GM23248 (cell line): ENCODE results near the gene AASS. TPM values are rescaled to one million over a fixed set of nuclear protein-coding genes. Genes with fewer than 3 reads are reported as not detected.

Experiments
- DNase-seq: peaks from one replicate; pipeline ENCODE4 v3.0.0-alpha.2; 2015
- H2AFZ ChIP-seq: fragments of 200-600 bp; sonication (generic); 2 replicates; pipeline ENCODE4 v1.6.1; 2016; ENCODE audit warnings: antibody characterized with exemption
- H3F3A ChIP-seq: fragments of 200-600 bp; sonication (generic); 2 replicates; pipeline ENCODE4 v1.6.1; 2016; ENCODE audit warnings: mild to moderate bottlenecking, antibody characterized with exemption, mixed run types; ENCODE audit not compliant: insufficient read depth
- H3K27ac ChIP-seq: fragments of 200-600 bp; sonication (generic); 2 replicates; pipeline ENCODE4 v1.5.1; 2016; ENCODE audit warnings: mild to moderate bottlenecking
- H3K27me3 ChIP-seq: fragments of 200-600 bp; sonication (generic); replicated peaks from 2 replicates; pipeline ENCODE4 v1.6.1; 2016; ENCODE audit warnings: mild to moderate bottlenecking; ENCODE audit not compliant: insufficient read depth
- H3K36me3 ChIP-seq: fragments of 200-600 bp; sonication (generic); 2 replicates; pipeline ENCODE4 v1.6.1; 2016; ENCODE audit warnings: low read depth, mild to moderate bottlenecking
- H3K4me1 ChIP-seq: fragments of 200-600 bp; sonication (generic); 2 replicates; pipeline ENCODE4 v1.6.1; 2016; ENCODE audit warnings: mild to moderate bottlenecking; ENCODE audit not compliant: insufficient read depth
- H3K4me2 ChIP-seq: fragments of 200-600 bp; sonication (generic); one replicate; pipeline ENCODE4 v1.6.1; 2016; ENCODE audit warnings: mild to moderate bottlenecking; ENCODE audit not compliant: unreplicated experiment
- H3K4me3 ChIP-seq: fragments of 200-600 bp; sonication (generic); 2 replicates; pipeline ENCODE4 v1.5.1; 2016; ENCODE audit warnings: mild to moderate bottlenecking
- H3K79me2 ChIP-seq: fragments of 200-600 bp; sonication (generic); 2 replicates; pipeline ENCODE4 v1.6.1; 2016; ENCODE audit warnings: mild to moderate bottlenecking; ENCODE audit not compliant: insufficient read depth
- H3K9ac ChIP-seq: fragments of 200-600 bp; sonication (generic); 2 replicates; pipeline ENCODE4 v1.6.1; 2016; ENCODE audit warnings: mild to moderate bottlenecking
- H3K9me2 ChIP-seq: fragments of 200-600 bp; sonication (generic); 2 replicates; pipeline ENCODE4 v1.6.1; 2016; ENCODE audit warnings: mixed run types, mild to moderate bottlenecking, moderate library complexity; ENCODE audit not compliant: insufficient read depth
- H3K9me3 ChIP-seq: fragments of 200-600 bp; sonication (generic); one replicate; pipeline ENCODE4 v1.6.1; 2017; ENCODE audit warnings: low read depth
- H4K20me1 ChIP-seq: fragments of 200-600 bp; sonication (generic); 2 replicates; pipeline ENCODE4 v1.6.0; 2016; ENCODE audit not compliant: insufficient read depth
- EZH2 ChIP-seq: fragments of 200-600 bp; sonication (generic); IDR thresholded peaks from 2 replicates; pipeline ENCODE4 v1.6.1; 2018; ENCODE audit warnings: antibody characterized with exemption, mild to moderate bottlenecking; ENCODE audit not compliant: insufficient read depth, poor library complexity, severe bottlenecking
- EZH2phosphoT487 ChIP-seq: fragments of 200-600 bp; sonication (generic); IDR thresholded peaks from 2 replicates; pipeline ENCODE4 v1.6.1; 2018; ENCODE audit warnings: antibody characterized with exemption, moderate library complexity, mild to moderate bottlenecking, low read depth; ENCODE audit not compliant: insufficient read depth
- WGBS, 2 experiments: methylation state at CpG; one replicate each; pipeline ENCODE4 v1.1.6; 2015 to 2017; ENCODE audit warnings: low lambda C conversion rate in 2 of 2, low coverage in 1 of 2; ENCODE audit errors: missing lambda C conversion rate in 2 of 2; 5-methylcytosine and 5-hydroxymethylcytosine counted together
- in situ Hi-C: fragments of 300-500 bp; cut with MboI; formaldehyde crosslinking; loops from 2 replicates; pipeline ENCODE4 v1.15.0; 2020
- polyA plus RNA-seq: library from polyadenylated mRNA; unstranded; fragments of >200 nt; fragmentation: Nextera tagmentation; extraction: Ambion mirVana; gene quantifications from 2 replicates; pipeline ENCODE4 v1.2.1, GENCODE V29; 2016
- total RNA-seq: library from RNA; depleted of rRNA; stranded (reverse); fragments of >200 nt; shearing (Covaris generic); gene quantifications from 2 replicates; pipeline ENCODE4 v1.2.3, GENCODE V29; 2014

Gene AASS
- total and polyA plus RNA-seq, 2 experiments from 2014 or later, result 5.8 to 6.3 TPM

DNA sequence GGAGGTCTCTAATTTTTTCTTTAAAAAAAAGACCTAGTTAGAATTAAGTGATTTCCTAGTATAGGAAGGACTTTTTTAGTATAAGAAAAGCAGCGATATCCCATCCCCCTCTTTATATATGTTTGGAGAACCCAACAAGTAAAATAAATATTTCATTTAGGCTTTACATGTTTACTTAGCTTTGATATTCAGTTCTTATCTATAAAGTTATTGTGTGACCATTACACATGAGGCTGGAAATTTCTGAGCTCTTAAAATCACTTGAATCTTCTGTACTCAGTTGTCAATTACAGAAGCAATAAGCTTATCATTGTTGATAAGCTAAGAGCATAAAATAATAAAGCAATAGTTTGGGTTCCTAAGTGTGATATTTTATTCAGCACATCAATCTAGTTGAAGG, 89.7 kb downstream of the AASS start:
- Histone ChIP-seq H3K27ac (no peak overlapping the region), H3K36me3 (no peaks in the 10 kb centered on the region), H3F3A (no peaks in the 10 kb centered on the region), H3K9ac (no peak overlapping the region), H3K4me2 (no peak overlapping the region), H3K4me1 (no peaks in the 10 kb centered on the region), H3K9me2 (no peaks in the 10 kb centered on the region), H3K9me3 (no peaks in the 10 kb centered on the region), H3K27me3 (no peaks in the 10 kb centered on the region), H3K4me3 (no peak overlapping the region), H4K20me1 (no peaks in the 10 kb centered on the region), H3K79me2 (no peaks in the 10 kb centered on the region), H2AFZ (no peak overlapping the region)
- no peak for TF ChIP-seq EZH2
- TF ChIP-seq EZH2phosphoT487, result no peak
- DNase-seq, result no peak
- in situ Hi-C loops, result no loop called here
- 49 to 50% methylated on average over 1 of the region's 1 CpG for WGBS, 2 experiments

DNA sequence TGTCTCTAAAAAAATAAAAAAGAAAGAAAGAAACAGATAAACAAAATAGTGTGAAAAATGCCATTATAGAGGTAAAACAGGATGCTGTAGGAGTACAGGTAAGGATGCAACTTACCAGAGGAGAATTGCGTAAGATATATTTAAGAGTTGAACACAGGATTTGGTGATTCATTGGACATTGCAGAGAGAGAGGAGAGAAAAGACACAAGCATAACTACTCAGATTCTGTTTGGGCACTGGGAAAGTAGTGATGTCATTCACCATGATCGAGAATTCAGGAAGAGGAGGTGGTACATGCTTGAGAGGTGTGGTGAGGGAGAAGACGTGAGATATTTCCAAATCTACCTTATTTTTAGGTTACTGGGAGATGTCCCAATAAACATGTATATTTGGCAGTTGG, 97.6 kb downstream of the AASS start:
- Histone ChIP-seq H3K79me2 (no peaks in the 10 kb centered on the region), H2AFZ (no peak overlapping the region), H3K9me3 (no peaks in the 10 kb centered on the region)

GRCh38 chr7:122040147-122040546, 103.9 kb downstream of the AASS start:
- Histone ChIP-seq H3K27ac (no peak overlapping the region), H4K20me1 (no peaks in the 10 kb centered on the region), H2AFZ (no peak overlapping the region), H3K36me3 (no peaks in the 10 kb centered on the region), H3K9me3 (no peaks in the 10 kb centered on the region), H3K9me2 (no peaks in the 10 kb centered on the region), H3F3A (no peaks in the 10 kb centered on the region), H3K4me2 (no peak overlapping the region), H3K4me3 (no peak overlapping the region), H3K4me1 (no peaks in the 10 kb centered on the region), H3K9ac (no peak overlapping the region), H3K27me3 (no peaks in the 10 kb centered on the region; the same call in 1 of the 2 replicates), H3K79me2 (no peaks in the 10 kb centered on the region)
- in situ Hi-C loops, result no loop called here
- DNase-seq, result no peak
- 78 to 93% methylated on average over 3 of the region's 3 CpGs for WGBS, 2 experiments
- TF ChIP-seq EZH2 (no peak), EZH2phosphoT487 (no peak)

More for the DNA sequence above, 97.6 kb downstream of the AASS start:
- no peak overlapping the region for H3K27ac ChIP-seq
- no peak for DNase-seq
- H3K4me1 ChIP-seq, result no peaks in the 10 kb centered on the region
- no peaks in the 10 kb centered on the region for H3K36me3 ChIP-seq
- H3K27me3 ChIP-seq, result no peaks in the 10 kb centered on the region
- H4K20me1 ChIP-seq, result no peaks in the 10 kb centered on the region
- WGBS, 2 experiments, result 53 to 55% methylated on average over 3 of the region's 3 CpGs
- no peak for TF ChIP-seq EZH2
- H3K4me2 ChIP-seq, result no peak overlapping the region
- no peak overlapping the region for H3K4me3 ChIP-seq
- no peaks in the 10 kb centered on the region for H3K9me2 ChIP-seq
- H3K9ac ChIP-seq, result no peak overlapping the region
- H3F3A ChIP-seq, result no peaks in the 10 kb centered on the region
- in situ Hi-C loops, result no loop called here

DNA sequence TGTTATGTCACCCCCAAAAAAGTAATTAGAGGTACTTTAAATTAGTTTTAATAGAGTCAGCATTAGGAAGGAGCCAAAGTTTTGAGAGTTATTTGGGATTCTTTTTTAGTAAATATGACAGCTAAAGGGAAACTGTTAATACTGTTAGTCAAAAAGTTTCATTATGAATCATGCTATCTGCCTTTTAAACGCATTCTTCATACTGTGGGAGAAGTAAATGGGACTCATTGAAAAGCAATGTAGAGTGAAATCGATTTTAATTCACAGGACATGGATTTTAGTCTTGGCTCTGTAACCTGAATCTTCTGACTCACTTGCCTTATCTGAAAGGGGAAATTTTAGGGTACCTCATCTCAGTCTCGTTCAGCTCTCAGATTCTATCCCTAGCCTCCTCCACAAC, 105.1 kb downstream of the AASS start:
- Histone ChIP-seq H3F3A (no peaks in the 10 kb centered on the region), H4K20me1 (no peaks in the 10 kb centered on the region), H3K4me1 (no peaks in the 10 kb centered on the region), H2AFZ (no peak overlapping the region), H3K9me2 (no peaks in the 10 kb centered on the region), H3K9me3 (no peaks in the 10 kb centered on the region), H3K4me2 (no peak overlapping the region), H3K79me2 (no peaks in the 10 kb centered on the region), H3K9ac (no peak overlapping the region), H3K27ac (no peak overlapping the region), H3K36me3 (no peaks in the 10 kb centered on the region), H3K4me3 (no peak overlapping the region), H3K27me3 (no peaks in the 10 kb centered on the region; the same call in 1 of the 2 replicates)
- WGBS, 2 experiments, result 47 to 50% methylated on average over 3 of the region's 3 CpGs
- in situ Hi-C loops, result no loop called here
- peak; percentile 1 for DNase-seq
- TF ChIP-seq EZH2 (no peak), EZH2phosphoT487 (no peak)

- no peaks in the 10 kb centered on the region for H3K4me1 ChIP-seq
- no peaks in the 10 kb centered on the region for H4K20me1 ChIP-seq
- no peaks in the 10 kb centered on the region for H3K36me3 ChIP-seq
- no peak overlapping the region for H3K9ac ChIP-seq
- H3K9me3 ChIP-seq, result no peaks in the 10 kb centered on the region
- no peak for DNase-seq
- no peak overlapping the region for H2AFZ ChIP-seq
- H3K9me2 ChIP-seq, result no peaks in the 10 kb centered on the region
- H3F3A ChIP-seq, result no peaks in the 10 kb centered on the region
- H3K79me2 ChIP-seq, result no peaks in the 10 kb centered on the region
- TF ChIP-seq EZH2phosphoT487 (no peak), EZH2 (no peak)
- no peak overlapping the region for H3K4me3 ChIP-seq
- no peaks in the 10 kb centered on the region; the same call in 1 of the 2 replicates for H3K27me3 ChIP-seq
- H3K4me2 ChIP-seq, result no peak overlapping the region
- WGBS, 2 experiments, result 10 to 17% methylated on average over 3 of the region's 3 CpGs
- H3K27ac ChIP-seq, result no peak overlapping the region
- in situ Hi-C loops, result no loop called here
These were observed 105.9 kb downstream of the AASS start for GRCh38 chr7:122038134-122038533.
